Measurements from ENCODE around the gene ABCG1.

ABCG1 gene

GRCh38 chr21:42208036-42208435, 10.9 kb upstream of the ABCG1 start:
- FAIRE-seq (no peak), DNase-seq (ENCODE audit: insufficient read length) (no peak)
- TF ChIP-seq POLR2AphosphoS5 (IDR thresholded peaks at IDR 0.05; ENCODE audit: low read depth, low read length) (no peak), TAF1 (IDR thresholded peaks at IDR 0.05; ENCODE audit: borderline replicate concordance, low read depth, low read length) (no peak), POLR2A (IDR thresholded peaks at IDR 0.05; ENCODE audit: low read depth, low read length) (no peak)

- TF ChIP-seq TAF1 (IDR thresholded peaks at IDR 0.05; ENCODE audit: borderline replicate concordance, low read depth, low read length) (no peak), POLR2AphosphoS5 (IDR thresholded peaks at IDR 0.05; ENCODE audit: low read depth, low read length) (no peak), POLR2A (IDR thresholded peaks at IDR 0.05; ENCODE audit: low read depth, low read length) (no peak)
- DNase-seq (ENCODE audit: insufficient read length), result no peak
- FAIRE-seq, result no peak
Measured at GRCh38 chr21:42208801-42209490, 10.0 kb upstream of the ABCG1 start.

- no peak for DNase-seq (ENCODE audit: insufficient read length)
Measured at GRCh38 chr21:42209801-42210479, 9.0 kb upstream of the ABCG1 start.

GRCh38 chr21:42212266-42212665, 6.7 kb upstream of the ABCG1 start:
- DNase-seq (ENCODE audit: insufficient read length) (no peak), FAIRE-seq (no peak)
- no peak for TF ChIP-seq POLR2AphosphoS5 (IDR thresholded peaks at IDR 0.05; ENCODE audit: low read depth, low read length)
- no peak for TF ChIP-seq POLR2A (IDR thresholded peaks at IDR 0.05; ENCODE audit: low read depth, low read length)
- no peak for TF ChIP-seq TAF1 (IDR thresholded peaks at IDR 0.05; ENCODE audit: borderline replicate concordance, low read depth, low read length)

More at GRCh38 chr21:42209801-42210479, 9.0 kb upstream of the ABCG1 start:
- FAIRE-seq, result no peak
- TF ChIP-seq POLR2A (IDR thresholded peaks at IDR 0.05; ENCODE audit: low read depth, low read length) (no peak), POLR2AphosphoS5 (IDR thresholded peaks at IDR 0.05; ENCODE audit: low read depth, low read length) (no peak), TAF1 (IDR thresholded peaks at IDR 0.05; ENCODE audit: borderline replicate concordance, low read depth, low read length) (no peak)

GRCh38 chr21:42213082-42213774, 5.7 kb upstream of the ABCG1 start:
- no peak for TF ChIP-seq POLR2AphosphoS5 (IDR thresholded peaks at IDR 0.05; ENCODE audit: low read depth, low read length)
- FAIRE-seq, result no peak
- DNase-seq (ENCODE audit: insufficient read length), result no peak

- TF ChIP-seq POLR2A (IDR thresholded peaks at IDR 0.05; ENCODE audit: low read depth, low read length) (no peak), TAF1 (IDR thresholded peaks at IDR 0.05; ENCODE audit: borderline replicate concordance, low read depth, low read length) (no peak), POLR2AphosphoS5 (IDR thresholded peaks at IDR 0.05; ENCODE audit: low read depth, low read length) (no peak)
- DNase-seq (ENCODE audit: insufficient read length), result no peak
- FAIRE-seq, result no peak
Measured at GRCh38 chr21:42214081-42214750, 4.7 kb upstream of the ABCG1 start.

GRCh38 chr21:42214921-42215320, 4.0 kb upstream of the ABCG1 start:
- no peak for TF ChIP-seq TAF1 (IDR thresholded peaks at IDR 0.05; ENCODE audit: borderline replicate concordance, low read depth, low read length)
- TF ChIP-seq POLR2AphosphoS5 (IDR thresholded peaks at IDR 0.05; ENCODE audit: low read depth, low read length), result no peak
- TF ChIP-seq POLR2A (IDR thresholded peaks at IDR 0.05; ENCODE audit: low read depth, low read length), result no peak
- DNase-seq (ENCODE audit: insufficient read length) (no peak), FAIRE-seq (no peak)

- TF ChIP-seq POLR2A (IDR thresholded peaks at IDR 0.05; ENCODE audit: low read depth, low read length), result no peak
- DNase-seq (ENCODE audit: insufficient read length) (no peak), FAIRE-seq (no peak)
Measured at GRCh38 chr21:42215942-42216725, 2.8 kb upstream of the ABCG1 start.

- FAIRE-seq (no peak), DNase-seq (ENCODE audit: insufficient read length) (no peak)
- TF ChIP-seq TAF1 (IDR thresholded peaks at IDR 0.05; ENCODE audit: borderline replicate concordance, low read depth, low read length), result no peak
- TF ChIP-seq POLR2AphosphoS5 (IDR thresholded peaks at IDR 0.05; ENCODE audit: low read depth, low read length), result no peak
- TF ChIP-seq POLR2A (IDR thresholded peaks at IDR 0.05; ENCODE audit: low read depth, low read length), result no peak
Measured at GRCh38 chr21:42216726-42217572, 2.0 kb upstream of the ABCG1 start.

- TF ChIP-seq POLR2AphosphoS5 (IDR thresholded peaks at IDR 0.05; ENCODE audit: low read depth, low read length) (no peak), TAF1 (IDR thresholded peaks at IDR 0.05; ENCODE audit: borderline replicate concordance, low read depth, low read length) (no peak), POLR2A (IDR thresholded peaks at IDR 0.05; ENCODE audit: low read depth, low read length) (no peak)
- no peak for FAIRE-seq
- peak; percentile 47 for DNase-seq (ENCODE audit: insufficient read length)
Measured at GRCh38 chr21:42219606-42220137, 732 bp downstream of the ABCG1 start.
